Spleen (tissue), 7 donors: ENCODE measurements around the gene OR8K1.

Experiments used
- POLR2A ChIP-seq, 3 donors: fragments of 450-650 bp; IDR thresholded peaks; one replicate each; pipeline ENCODE4 v1.5.1; 2017; ENCODE audit warnings: antibody characterized with exemption in 3 of 3, mild to moderate bottlenecking in 1 of 3
- POLR2AphosphoS5 ChIP-seq, 3 donors: sonication (generic); formaldehyde crosslinking; IDR thresholded peaks; one replicate each; pipeline ENCODE4 v1.5.1; 2017; ENCODE audit warnings: antibody characterized with exemption in 3 of 3
- TF ChIP-seq, protein P1 (sequence below), 11 experiments: fragments of 200-600 bp in 7 of 11; fragments of 450-650 bp in 4 of 11; sonication (generic) in 4 of 11; IDR thresholded peaks in 8 of 11; conservative IDR thresholded peaks in 3 of 11; 1 replicate in 7 of 11; 2 replicates in 4 of 11; pipeline versions ENCODE4 v1.4.0 to v1.8.0; 2016 to 2021; ENCODE audit warnings: antibody characterized with exemption in 11 of 11, inconsistent platforms in 4 of 11, mild to moderate bottlenecking in 1 of 11
- donor health status: DM: no; HTN: no; CAD: no; lungs with moderate emphysema.
- donor health status: DM: no; HTN: no; CAD: no.
- donor health status: DM: no; HTN: no; CAD: no.

GRCh38 chr11:56333156-56333555 is 12.7 kb upstream of the OR8K1 start:
- TF ChIP-seq, protein P1, sequence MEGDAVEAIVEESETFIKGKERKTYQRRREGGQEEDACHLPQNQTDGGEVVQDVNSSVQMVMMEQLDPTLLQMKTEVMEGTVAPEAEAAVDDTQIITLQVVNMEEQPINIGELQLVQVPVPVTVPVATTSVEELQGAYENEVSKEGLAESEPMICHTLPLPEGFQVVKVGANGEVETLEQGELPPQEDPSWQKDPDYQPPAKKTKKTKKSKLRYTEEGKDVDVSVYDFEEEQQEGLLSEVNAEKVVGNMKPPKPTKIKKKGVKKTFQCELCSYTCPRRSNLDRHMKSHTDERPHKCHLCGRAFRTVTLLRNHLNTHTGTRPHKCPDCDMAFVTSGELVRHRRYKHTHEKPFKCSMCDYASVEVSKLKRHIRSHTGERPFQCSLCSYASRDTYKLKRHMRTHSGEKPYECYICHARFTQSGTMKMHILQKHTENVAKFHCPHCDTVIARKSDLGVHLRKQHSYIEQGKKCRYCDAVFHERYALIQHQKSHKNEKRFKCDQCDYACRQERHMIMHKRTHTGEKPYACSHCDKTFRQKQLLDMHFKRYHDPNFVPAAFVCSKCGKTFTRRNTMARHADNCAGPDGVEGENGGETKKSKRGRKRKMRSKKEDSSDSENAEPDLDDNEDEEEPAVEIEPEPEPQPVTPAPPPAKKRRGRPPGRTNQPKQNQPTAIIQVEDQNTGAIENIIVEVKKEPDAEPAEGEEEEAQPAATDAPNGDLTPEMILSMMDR (IDR thresholded peaks at IDR 0.05 in 8 of 11, conservative IDR thresholded peaks at IDR 0.05 in 3 of 11), result no peak
- TF ChIP-seq POLR2AphosphoS5 (IDR thresholded peaks at IDR 0.05) (no peak), POLR2A (IDR thresholded peaks at IDR 0.05) (no peak)
